ENCODE results near the gene MVK.

DNA sequence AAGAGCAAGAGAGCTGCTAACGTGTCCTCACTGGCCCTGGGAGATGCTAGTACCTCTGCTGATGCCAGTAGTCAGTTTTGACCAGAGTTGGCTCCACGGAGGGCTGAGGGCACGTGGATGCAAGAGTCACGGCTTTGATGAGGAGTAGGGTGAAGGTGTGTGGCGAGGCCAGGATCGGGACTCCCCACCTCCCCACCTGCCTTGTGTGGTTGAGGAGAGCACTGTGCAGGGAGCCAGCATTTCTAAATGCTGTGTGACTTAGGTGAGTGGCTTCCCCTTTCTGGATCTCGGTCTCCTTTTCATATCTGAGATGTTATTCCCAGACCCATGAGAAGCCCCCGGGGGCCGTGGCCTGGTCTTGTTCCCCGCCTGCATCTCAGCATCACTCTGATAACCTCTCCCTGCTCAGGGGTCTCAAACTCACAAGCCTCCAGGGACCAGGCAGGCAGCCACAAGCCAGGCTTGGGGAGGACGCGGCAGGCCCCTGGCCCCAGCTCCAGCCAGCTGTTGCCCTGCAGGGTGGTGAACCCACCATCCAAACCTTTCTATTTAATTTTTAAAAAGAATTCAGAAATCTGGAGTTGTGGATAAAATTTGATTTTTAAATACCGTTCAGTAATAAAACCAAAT is 32.1 kb downstream of the MVK start:
- TF ChIP-seq, protein P1, sequence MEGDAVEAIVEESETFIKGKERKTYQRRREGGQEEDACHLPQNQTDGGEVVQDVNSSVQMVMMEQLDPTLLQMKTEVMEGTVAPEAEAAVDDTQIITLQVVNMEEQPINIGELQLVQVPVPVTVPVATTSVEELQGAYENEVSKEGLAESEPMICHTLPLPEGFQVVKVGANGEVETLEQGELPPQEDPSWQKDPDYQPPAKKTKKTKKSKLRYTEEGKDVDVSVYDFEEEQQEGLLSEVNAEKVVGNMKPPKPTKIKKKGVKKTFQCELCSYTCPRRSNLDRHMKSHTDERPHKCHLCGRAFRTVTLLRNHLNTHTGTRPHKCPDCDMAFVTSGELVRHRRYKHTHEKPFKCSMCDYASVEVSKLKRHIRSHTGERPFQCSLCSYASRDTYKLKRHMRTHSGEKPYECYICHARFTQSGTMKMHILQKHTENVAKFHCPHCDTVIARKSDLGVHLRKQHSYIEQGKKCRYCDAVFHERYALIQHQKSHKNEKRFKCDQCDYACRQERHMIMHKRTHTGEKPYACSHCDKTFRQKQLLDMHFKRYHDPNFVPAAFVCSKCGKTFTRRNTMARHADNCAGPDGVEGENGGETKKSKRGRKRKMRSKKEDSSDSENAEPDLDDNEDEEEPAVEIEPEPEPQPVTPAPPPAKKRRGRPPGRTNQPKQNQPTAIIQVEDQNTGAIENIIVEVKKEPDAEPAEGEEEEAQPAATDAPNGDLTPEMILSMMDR (IDR thresholded peaks at IDR 0.05): no peak
- TF ChIP-seq POLR2A (IDR thresholded peaks at IDR 0.05) (no peak), EP300 (IDR thresholded peaks at IDR 0.05) (no peak)

Data from tibial nerve (tissue), 4 donors.